MM.1S (cell line): Measurements from ENCODE around the gene MUSK.

Experiments used
- EZH2 ChIP-seq: fragments of 300-600 bp; sonication (generic); optimal IDR thresholded peaks from 2 replicates; pipeline ENCODE3; 2017; ENCODE audit warnings: low read depth, mild to moderate bottlenecking, antibody characterized with exemption, low read length, mixed read lengths
- TF ChIP-seq, protein P1 (sequence below): fragments of 300-600 bp; sonication (generic); IDR thresholded peaks from 2 replicates; pipeline ENCODE4 v1.5.1; 2016; ENCODE audit warnings: antibody characterized with exemption, low read length, mixed read lengths

DNA sequence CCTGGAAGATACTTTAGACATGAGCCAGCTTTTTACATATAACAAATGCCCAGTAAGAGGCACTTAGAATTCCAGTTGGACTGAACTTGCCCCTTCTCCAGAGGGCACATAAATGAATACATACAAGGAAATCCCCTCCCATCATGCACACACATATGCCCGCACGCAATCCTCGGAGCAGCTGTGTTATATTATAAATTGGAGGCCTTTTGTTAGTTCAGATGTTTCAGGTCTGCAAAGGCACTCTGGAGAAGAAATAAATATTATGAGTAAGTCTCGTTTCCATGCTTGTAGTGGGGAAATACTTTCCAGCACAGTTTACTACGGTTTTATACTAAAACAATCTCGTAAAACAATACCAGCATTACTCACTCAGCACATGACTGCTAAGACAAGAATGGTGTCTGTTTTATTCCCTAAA lies 17.6 kb upstream of the MUSK start:
- TF ChIP-seq, protein P1, sequence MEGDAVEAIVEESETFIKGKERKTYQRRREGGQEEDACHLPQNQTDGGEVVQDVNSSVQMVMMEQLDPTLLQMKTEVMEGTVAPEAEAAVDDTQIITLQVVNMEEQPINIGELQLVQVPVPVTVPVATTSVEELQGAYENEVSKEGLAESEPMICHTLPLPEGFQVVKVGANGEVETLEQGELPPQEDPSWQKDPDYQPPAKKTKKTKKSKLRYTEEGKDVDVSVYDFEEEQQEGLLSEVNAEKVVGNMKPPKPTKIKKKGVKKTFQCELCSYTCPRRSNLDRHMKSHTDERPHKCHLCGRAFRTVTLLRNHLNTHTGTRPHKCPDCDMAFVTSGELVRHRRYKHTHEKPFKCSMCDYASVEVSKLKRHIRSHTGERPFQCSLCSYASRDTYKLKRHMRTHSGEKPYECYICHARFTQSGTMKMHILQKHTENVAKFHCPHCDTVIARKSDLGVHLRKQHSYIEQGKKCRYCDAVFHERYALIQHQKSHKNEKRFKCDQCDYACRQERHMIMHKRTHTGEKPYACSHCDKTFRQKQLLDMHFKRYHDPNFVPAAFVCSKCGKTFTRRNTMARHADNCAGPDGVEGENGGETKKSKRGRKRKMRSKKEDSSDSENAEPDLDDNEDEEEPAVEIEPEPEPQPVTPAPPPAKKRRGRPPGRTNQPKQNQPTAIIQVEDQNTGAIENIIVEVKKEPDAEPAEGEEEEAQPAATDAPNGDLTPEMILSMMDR, result no peak
- TF ChIP-seq EZH2, result no peak
